ENCODE results near the gene LACRT. TPM values are rescaled to one million over a fixed set of nuclear protein-coding genes. Genes with fewer than 3 reads are reported as not detected.
A peak's percentile ranks its signal among the peaks of the same experiment; 100 is the strongest.
"Not testable (repeated sequence)": the region's sequence is repeated elsewhere in the genome, so short reads cannot be mapped to it uniquely, and the experiment has no call there.

LACRT gene
- not detected for total RNA-seq (ENCODE audit: insufficient read depth, low replicate concordance)

DNA sequence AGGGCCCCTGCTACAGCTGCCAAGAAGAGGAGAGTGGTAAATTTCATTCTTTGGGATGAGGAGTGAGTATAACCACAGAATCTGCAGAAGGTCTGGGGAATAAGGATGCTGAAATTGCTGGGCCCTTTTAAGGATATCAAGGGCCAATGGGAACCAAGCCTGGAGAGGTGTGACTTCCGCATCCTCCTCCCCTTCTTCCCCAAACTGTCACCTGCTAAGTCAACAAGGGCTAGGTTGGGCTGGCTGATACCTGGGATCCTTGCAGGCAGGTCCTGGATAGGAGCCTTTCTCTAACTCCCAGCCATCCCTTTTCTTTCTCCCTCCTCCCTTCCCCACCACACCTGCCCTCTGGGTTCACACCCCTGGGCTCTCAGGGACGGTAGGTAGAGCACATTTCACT lies at the start of gene LACRT:
TSS of gene LACRT (minus strand) at position 101 of the 400 bp plus-strand sequence. CDS start at position 47, 54 bp downstream.
- no peak for DNase-seq (ENCODE audit: low spot score)

GRCh38 chr12:54683398-54683797 lies 48.7 kb upstream of the LACRT start:
- DNase-seq (ENCODE audit: low spot score): no peak

- no peak for DNase-seq (ENCODE audit: low spot score)
These were observed 48.0 kb upstream of the LACRT start for GRCh38 chr12:54682674-54683073.

- DNase-seq (ENCODE audit: low spot score): no peak
These were observed 45.7 kb upstream of the LACRT start for GRCh38 chr12:54680374-54680773.

DNA sequence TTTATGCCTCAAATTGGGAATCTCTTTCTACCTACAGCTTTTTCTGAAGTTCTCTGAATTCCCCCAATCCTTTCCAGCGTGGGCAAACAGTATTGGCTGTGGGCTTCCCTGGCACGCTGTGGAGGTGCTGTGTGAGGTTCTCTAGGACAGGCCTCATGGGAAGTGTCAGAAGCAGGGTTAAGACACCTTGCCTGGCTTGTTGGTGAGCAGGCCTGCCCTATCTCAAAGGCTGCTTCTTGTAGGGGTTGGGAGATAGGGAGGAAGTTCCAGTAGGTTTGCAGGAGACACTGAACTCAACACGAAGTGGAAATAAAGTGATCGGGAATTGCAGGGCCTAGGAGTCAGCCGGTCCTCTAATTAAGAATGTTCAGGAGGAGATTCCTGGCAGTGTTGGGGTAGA lies 43.4 kb upstream of the LACRT start:
- no peak for DNase-seq (ENCODE audit: low spot score)

DNA sequence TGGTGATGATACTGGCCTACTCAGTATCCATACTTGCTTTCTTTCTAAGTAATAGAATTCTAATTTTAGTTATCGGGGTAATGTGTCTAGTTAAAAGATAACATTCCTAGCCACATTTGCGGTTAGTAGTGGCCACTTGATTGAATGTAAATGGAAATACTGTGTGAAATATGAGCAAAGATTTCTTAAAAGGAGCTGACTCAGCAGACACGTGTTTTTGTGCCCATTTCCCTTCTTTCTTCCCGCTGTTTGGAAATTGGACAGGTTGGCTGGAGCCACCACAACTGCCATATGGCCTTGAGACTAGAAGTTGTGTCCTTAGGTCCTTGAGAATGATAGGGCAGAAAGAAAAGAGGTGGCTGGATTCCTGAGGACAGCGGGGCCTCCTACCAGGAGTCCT lies 33.2 kb upstream of the LACRT start:
- no peak for DNase-seq (ENCODE audit: low spot score)

DNA sequence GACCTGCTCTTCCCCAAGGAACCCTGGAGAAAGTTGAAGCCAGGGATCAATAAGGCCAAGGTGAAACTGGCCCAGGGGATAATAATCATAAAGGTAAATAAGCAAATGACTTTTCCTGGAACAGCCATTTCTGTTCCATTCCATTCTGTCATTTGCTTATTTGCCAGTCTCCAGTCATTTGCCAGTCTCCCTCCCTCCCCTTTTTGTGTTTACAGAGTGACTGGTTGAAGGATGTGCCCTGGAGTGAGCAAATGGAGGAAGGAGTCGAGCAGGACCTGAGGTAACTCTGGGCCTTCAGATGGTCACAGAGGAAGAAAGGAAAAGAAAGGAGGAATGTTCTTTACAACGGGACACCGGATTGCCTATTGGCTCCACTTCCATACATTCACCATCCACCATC lies 31.3 kb upstream of the LACRT start:
- no peak for DNase-seq (ENCODE audit: low spot score)

- DNase-seq (ENCODE audit: low spot score): not testable (repeated sequence)
These were observed 30.4 kb upstream of the LACRT start for GRCh38 chr12:54665022-54665635.

- no peak for DNase-seq (ENCODE audit: low spot score)
These were observed 28.9 kb upstream of the LACRT start for GRCh38 chr12:54663603-54664002.

- no peak for DNase-seq (ENCODE audit: low spot score)
These were observed 27.3 kb upstream of the LACRT start for GRCh38 chr12:54662026-54662425.

DNA sequence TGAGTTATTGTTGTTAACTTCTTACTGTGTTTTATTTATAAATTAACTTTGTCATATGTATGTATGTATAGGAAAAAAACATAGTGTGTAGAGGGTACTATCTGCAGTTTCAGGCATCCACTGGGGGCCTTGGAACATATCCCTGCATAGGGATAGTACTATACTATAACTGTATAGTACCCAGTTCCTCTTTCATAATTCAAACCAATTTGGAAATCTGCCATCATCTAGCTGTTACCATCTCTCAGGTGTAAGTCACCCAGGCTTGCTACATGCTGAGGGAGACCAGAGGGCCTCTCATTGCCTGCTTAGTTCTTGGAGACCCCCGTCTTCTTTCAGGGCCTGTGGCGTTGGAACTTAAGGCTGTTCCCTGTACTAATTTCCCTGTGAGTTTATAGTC lies 26.4 kb upstream of the LACRT start:
- no peak for DNase-seq (ENCODE audit: low spot score)

- DNase-seq (ENCODE audit: low spot score): no peak
These were observed 25.7 kb upstream of the LACRT start for GRCh38 chr12:54660320-54660962.

GRCh38 chr12:54658306-54659264 lies 23.9 kb upstream of the LACRT start:
- DNase-seq (ENCODE audit: low spot score): peak; percentile 17

DNA sequence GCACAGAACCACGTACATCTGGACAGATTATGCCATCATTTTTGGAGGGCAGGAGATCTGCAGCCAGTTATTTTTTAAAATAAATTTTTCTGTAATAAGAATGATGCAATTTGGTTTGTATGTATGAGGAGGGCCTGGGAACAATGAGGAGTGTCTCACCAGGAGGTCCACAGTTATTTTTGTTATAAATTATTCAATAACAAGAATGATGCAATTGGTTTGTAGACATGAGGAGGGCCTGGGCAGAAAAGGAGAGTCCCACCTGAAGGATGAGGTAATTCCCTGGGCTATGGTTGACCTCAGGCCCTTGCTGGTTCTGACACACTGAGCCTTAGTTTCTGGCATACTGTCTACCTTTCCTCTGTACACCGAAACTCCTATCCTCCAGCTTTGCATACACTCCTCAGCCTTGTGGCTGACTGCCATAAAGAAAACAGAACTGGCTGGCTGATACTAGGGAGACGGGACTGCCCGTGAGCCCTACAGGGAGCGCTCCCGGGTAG lies 22.5 kb upstream of the LACRT start:
- no peak for DNase-seq (ENCODE audit: low spot score)

DNA sequence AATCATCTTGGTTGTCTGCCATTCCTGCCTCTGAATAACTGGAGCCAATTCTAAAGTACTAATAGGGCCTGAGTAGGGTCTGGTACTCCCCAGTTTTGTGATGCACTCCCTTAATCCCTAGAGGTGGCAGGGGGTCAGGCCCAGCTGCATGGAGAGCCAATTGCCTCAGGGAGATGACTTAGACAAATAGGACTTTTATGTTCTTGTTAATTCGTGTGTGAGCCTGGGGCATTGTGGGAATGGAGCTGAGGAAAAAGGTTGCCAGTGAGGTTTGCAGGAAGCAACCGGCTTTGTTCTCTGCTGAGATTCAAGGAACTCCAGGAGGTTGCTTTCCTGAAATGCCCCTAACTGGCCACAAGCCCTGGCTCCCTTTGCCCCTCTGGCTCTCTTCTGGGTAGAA lies 20.2 kb upstream of the LACRT start:
- DNase-seq (ENCODE audit: low spot score): no peak

- no peak for DNase-seq (ENCODE audit: low spot score)
These were observed 18.3 kb upstream of the LACRT start for GRCh38 chr12:54653025-54653424.

- DNase-seq (ENCODE audit: low spot score): no peak
These were observed 16.2 kb upstream of the LACRT start for GRCh38 chr12:54650889-54651288.

DNA sequence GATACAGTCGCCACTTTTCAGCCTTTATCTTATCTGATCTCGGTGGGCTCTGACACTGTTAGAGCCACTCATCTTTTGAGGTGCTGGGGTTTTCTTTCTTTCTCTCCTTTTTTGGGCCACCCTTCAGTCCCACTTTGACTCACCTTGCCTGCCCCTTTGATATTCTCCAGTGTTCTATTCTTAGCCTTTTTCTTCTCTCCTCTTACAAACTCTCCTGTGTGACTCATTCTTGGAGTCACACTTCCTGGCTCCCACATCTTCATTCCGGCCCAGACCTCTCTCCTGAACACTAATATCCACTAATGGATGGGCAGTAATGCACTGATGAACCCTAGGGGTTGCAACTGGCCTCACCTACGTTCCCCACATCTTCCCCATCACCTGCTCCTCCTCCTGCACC lies 15.7 kb upstream of the LACRT start:
- no peak for DNase-seq (ENCODE audit: low spot score)

DNA sequence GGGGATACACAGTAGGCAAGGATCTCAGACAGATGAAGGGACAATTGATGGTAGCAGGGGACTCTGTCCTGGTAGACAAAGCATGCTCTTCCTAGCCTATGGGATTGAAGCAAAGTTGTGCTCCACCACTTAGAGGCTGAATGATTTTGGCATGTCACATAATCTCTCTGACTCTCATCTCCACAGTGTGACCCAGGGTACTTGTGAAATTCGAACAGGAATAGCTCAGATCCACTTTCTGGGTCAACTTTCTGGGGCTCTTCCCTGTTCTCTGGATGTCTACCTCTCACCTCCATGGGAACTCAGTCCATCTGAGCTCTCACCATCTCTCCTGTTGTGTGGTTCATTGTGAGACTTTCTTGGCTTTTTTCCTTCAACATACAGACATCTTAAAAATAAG lies 15.1 kb upstream of the LACRT start:
- DNase-seq (ENCODE audit: low spot score): no peak

DNA sequence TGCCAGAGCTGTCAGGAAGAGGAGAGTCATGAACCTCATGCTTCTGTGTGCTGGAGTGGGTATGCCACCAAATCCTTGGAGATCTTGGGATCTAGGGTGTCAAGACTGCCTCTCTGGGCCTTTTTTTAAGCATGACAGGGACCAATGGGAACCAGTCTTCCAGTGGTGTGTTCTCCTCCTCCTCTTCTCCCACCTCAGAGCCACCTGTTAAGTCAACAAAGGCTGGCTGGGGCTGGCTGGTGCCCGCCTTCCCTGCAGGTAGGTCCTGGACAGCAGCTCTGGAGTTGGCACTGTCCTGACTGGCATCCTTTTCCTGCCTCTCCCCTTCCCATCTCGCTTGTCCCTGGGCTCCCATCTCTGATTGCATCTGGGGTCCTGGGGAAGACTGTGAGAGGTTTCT lies 13.6 kb upstream of the LACRT start, which contains the start of gene DCD:
TSS of gene DCD (minus strand) at position 101 of the 400 bp plus-strand sequence. CDS start at position 39, 62 bp downstream.
- no peak for DNase-seq (ENCODE audit: low spot score)

GRCh38 chr12:54641554-54641953 lies 6.9 kb upstream of the LACRT start:
- DNase-seq (ENCODE audit: low spot score): no peak

GRCh38 chr12:54641089-54641488 lies 6.4 kb upstream of the LACRT start:
- no peak for DNase-seq (ENCODE audit: low spot score)

Measured in umbilical cord (tissue), 2 donors.